ENCODE measurements around the gene WDR20. TPM values are rescaled to one million over a fixed set of nuclear protein-coding genes. Genes with fewer than 3 reads are reported as not detected.

WDR20 gene
- total RNA-seq, 2 donors from 2014 or later, result 30.1 to 34.2 TPM

DNA sequence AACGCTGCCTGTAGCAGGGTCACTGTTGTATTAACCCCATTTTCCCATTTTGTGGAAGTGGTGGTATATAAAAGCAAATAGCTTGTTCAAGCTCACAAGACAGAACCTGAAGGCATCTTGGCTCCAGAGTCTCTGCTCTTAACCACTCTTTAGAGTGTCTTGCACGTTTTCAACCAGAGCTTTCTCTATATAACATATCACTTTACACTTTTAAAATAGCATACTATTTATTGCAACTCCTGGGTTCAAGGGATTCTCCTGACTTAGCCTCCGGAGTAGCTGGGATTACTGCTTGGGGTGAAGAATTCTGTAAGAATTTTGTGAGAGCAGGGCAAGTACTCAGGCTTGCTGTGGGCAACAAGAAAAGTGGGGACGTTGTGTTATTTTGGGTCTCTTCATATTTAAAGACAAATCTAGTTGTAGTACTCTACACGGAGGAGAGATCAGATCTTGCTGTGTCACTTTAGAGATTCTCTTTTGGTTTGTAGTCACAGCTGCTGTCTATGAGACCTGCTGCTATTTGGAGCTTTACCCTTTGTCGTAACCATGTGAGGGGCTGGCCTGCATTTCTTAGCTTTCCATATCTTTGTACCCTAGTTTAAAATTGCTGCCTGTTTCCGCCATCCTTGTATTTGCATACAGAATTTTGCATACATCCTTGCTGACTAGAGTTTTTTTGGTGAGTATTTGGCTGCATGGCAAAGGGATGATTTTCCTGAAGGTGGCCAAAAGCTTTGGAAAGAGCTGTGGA, 40.7 kb downstream of the WDR20 start:
- H3K9me3 Mint-ChIP-seq, result no peaks in the 10 kb centered on the region
- peak overlapping the region in 1 of 2 donors; percentile 42 for H3K27ac Mint-ChIP-seq
- DNase-seq (ENCODE audit: low spot score in 2 of 2) (no peak), ATAC-seq (no peak)
- peaks cover 0 to 17% of the 10 kb centered on the region in 2 donors for H3K36me3 Mint-ChIP-seq

DNA sequence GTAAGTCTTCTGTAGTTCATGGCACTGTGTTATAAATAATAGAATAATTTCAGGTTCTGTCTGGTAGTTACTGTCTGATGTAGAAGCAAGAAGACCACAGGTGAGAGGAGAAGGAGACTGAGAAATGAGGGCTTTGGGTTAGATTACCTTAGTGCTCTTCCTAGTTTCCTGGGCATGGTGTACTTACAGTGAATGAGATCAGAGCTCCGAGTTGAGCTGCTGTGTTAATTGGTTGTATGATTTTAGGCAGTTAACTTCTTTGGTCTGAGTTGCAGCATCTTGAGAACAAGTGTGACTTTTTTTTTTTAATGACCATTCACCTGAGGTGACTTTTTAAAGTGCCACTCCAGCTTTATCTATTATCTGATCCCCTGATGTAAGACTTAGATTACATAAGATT, 41.5 kb downstream of the WDR20 start:
- H3K36me3 Mint-ChIP-seq, result peaks cover 0 to 11% of the 10 kb centered on the region in 2 donors
- no peak for ATAC-seq
- DNase-seq (ENCODE audit: low spot score in 2 of 2), result no peak
- no peaks in the 10 kb centered on the region for H3K9me3 Mint-ChIP-seq
- peak overlapping the region; percentile 3 to 42 for H3K27ac Mint-ChIP-seq

DNA sequence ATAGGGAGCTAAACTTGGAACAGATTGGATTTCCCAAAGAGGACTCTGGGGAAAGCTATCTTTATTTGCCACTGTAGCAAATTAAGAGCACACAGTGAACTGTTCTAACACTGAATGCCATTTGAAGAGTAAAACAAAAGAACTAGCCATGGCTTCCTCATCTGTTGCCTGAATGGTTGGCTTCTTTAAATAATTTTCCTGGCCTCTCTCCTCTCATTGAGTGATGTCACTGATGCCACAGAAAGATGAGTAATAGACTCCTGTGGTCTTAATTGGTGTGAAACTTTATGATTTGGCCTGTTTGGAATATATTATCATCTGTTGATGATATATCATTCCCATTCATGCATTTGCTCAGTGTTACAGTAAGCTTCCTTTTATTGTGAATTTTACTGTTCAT, 42.5 kb downstream of the WDR20 start:
- DNase-seq (ENCODE audit: low spot score in 2 of 2) (no peak), ATAC-seq (peak; percentile 76 to 88)
- no peak overlapping the region for H3K27ac Mint-ChIP-seq
- H3K9me3 Mint-ChIP-seq, result no peaks in the 10 kb centered on the region
- H3K36me3 Mint-ChIP-seq, result peaks cover 0 to 1% of the 10 kb centered on the region in 2 donors

DNA sequence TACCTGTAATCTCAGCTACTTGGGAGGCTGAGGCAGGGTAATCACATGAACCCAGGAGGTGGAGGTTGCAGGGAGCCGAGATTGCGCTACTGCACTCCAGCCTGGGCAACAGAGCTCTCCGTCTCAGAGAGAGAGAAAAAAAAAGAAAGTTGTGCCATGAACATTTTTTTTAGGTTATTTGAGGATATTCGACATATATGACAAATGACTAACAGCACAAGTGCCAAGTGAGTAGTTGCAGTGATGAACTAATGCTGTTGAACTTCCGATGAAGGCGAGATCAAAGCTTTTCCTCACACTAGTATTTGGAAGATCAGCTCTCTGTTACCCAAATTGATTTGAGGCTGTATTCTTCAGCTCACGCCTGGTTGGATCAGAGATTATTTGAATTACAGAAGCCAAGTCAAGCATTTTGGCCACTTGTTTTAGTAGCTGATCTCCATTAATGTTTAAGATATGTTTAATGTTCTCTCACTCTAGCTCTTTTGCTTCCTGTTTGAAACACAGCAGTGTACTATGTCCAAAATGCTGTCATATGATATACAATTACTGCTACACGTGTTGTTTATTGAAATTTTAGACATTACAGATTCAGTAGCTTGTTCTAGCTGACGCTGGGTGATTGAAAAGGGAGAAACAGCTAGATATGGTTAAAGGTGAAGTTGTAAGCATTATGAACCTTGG, 43.4 kb downstream of the WDR20 start:
- H3K27ac Mint-ChIP-seq, result peak overlapping the region; percentile 80 to 89
- DNase-seq (ENCODE audit: low spot score in 2 of 2) (no peak), ATAC-seq (no peak)
- no peaks in the 10 kb centered on the region for H3K36me3 Mint-ChIP-seq
- H3K9me3 Mint-ChIP-seq, result no peaks in the 10 kb centered on the region

DNA sequence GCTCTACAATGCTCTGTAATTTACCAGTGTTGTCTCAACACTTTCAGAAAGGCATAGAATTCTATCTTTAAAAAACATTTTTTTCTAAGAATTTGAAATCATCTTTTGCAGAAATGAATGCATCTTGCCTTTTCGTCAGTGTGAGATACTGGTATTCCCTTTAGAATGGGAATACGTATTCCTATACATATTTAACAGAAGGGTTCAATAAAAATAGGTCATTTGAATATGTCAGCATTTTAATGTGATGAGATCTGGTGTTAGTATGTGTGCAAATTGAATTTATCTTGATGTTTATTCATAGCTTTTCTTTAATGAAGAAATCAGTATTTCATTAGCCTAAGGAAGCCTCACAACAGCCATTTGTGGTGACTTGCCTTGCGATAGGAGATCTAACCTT, 44.2 kb downstream of the WDR20 start:
- DNase-seq (ENCODE audit: low spot score in 2 of 2) (no peak), ATAC-seq (no peak)
- H3K36me3 Mint-ChIP-seq, result no peaks in the 10 kb centered on the region
- peak overlapping the region; percentile 80 to 89 for H3K27ac Mint-ChIP-seq
- no peaks in the 10 kb centered on the region for H3K9me3 Mint-ChIP-seq

DNA sequence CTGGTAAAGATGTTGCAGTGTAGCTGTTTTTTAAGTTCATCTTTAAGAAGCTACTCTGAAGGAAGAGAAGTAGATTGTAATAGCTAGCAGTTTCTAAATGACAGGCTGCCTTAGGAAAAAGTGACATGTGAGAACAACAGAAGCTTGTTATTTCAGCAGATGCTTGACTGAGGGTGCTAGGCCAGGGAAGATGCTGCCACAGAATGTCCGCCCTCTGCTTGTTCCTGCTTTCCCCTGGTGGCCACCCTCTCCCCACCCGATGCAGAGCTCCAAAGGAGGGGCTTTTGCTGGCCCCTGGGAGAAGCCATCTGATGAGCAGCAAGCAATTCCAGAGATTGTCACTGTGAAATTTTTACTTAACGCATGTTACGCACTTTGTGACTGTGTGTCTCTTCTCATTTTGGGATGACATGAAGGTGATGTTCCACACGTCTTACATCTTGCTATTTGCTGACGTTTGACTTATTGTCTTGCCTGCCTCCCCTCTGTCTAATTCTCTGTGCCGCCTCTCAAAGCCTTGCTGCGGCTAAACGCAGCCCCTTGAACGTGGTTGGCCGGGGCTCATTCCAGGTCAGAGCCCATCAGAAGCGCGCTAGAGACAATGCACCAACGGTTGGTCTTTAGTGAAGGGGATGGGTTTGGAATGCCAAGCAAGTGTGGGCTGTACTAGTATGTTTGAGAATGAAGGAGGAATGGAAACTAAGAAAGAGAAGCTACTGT, 44.8 kb downstream of the WDR20 start:
- Mint-ChIP-seq H3K27ac (peak overlapping the region; percentile 80 to 89), H3K36me3 (no peaks in the 10 kb centered on the region), H3K9me3 (no peaks in the 10 kb centered on the region)
- ATAC-seq (peak; percentile 71 to 86), DNase-seq (ENCODE audit: low spot score in 2 of 2) (peak in 1 of 2 donors; percentile 49)

DNA sequence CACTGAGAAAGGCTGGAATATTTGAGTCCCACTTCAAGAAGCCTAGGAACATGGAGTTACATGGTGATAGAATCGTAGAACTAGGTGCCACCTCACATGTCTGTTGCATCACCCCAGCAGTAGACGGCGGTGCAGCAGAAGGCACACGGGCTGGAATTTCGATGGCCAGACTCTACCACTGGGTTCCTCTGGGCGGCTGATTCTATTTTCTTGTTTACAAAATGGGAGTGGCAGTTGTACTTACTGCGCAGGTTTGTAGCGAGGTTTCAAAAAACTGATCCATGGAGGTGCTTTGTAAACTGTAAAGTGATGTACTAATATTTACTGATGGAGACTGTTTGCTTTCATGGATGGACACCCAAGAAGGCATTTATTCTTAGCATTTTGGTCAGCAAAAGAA, 45.7 kb downstream of the WDR20 start:
- Mint-ChIP-seq H3K27ac (peak overlapping the region; percentile 80 to 89), H3K36me3 (no peaks in the 10 kb centered on the region), H3K9me3 (no peaks in the 10 kb centered on the region)
- DNase-seq (ENCODE audit: low spot score in 2 of 2) (no peak), ATAC-seq (no peak)

DNA sequence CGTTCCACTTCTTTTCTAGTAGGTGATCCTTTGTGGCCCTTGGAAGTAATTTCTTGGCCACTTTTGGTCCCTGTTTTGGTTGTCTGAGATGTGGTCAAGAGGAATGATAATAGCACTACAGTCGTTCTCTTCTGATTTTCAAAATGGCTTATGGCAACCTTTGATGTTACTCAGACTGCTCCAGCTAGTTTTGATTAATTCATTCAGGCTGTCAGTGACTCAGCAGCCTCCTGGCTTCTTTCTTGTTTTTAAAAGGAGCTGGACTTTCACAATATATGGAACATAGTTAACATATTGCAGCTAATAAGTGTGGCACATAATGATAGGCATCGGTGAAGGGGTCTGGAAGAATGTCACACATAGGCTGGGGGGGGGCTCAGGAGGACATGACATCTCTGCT, 47.3 kb downstream of the WDR20 start:
- DNase-seq (ENCODE audit: low spot score in 2 of 2), result no peak
- Mint-ChIP-seq H3K36me3 (no peaks in the 10 kb centered on the region), H3K27ac (peak overlapping the region; percentile 35 to 78), H3K9me3 (no peaks in the 10 kb centered on the region)
- ATAC-seq, result peak in 1 of 2 donors; percentile 25

DNA sequence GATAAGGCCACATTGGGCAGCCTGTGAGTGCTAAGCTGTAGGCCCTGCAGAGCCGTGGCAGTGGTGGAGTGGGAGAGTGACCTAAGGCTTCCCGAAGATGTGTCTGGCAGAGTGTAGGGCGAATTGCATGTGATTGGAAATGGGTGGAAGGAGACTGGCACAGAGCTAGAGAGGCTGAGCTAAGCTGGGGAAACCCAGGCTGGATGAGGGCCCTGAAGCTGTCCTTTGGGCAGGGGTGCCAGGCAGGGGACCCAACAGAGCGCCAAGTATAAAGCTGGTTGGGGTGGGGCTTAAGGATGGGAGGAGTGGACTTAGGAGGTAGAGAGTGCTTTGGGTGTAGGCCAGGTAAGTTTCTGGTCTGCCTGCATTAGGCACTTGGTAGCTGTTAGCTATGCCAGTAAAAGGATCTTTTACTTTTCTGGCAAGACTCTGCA, 47.9 kb downstream of the WDR20 start:
- H3K27ac Mint-ChIP-seq, result peak overlapping the region; percentile 35 to 70
- no peaks in the 10 kb centered on the region for H3K36me3 Mint-ChIP-seq
- ATAC-seq, result no peak
- no peak for DNase-seq (ENCODE audit: low spot score in 2 of 2)
- no peaks in the 10 kb centered on the region for H3K9me3 Mint-ChIP-seq

DNA sequence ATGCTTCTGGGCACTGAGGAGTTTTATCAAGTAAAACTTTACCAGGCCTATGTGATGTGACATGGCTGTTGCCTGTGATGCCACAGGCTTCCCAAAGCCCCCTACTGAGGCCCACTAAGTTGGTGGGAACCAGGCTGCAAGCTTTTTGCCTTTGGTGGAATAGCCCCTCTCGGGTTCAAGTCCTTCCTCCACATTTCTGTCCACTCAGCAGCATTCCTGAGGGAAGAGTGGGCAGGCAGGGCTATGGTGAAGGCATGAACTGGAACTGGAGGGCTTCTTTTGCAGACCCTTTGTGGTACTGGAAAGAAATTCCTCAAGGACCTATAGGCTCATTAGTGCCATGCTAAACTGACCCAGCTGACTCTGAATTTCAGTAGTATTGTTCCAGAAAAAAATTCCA, 48.5 kb downstream of the WDR20 start:
- no peaks in the 10 kb centered on the region for H3K36me3 Mint-ChIP-seq
- ATAC-seq, result no peak
- no peak for DNase-seq (ENCODE audit: low spot score in 2 of 2)
- no peaks in the 10 kb centered on the region for H3K9me3 Mint-ChIP-seq
- no peak overlapping the region for H3K27ac Mint-ChIP-seq

DNA sequence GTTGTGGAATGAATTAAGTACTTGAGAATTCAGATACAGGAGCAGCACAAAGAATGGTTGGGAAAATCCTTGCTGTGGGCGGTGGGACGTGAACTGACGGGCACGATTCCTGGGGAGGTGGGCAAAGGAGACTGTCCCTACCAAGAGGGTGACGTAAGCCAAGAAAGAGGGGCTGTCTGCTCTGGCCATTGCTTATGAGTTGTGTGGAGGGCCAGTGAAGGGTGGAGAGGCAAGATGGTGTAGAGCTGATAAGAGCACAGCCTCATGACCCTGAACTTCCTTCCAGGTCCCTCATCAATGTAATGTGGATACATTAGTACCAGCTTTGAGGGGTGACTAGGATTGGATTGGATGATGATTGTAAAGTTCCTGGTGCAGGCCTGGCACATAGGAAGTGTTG, 50.2 kb downstream of the WDR20 start:
- no peak for ATAC-seq

DNA sequence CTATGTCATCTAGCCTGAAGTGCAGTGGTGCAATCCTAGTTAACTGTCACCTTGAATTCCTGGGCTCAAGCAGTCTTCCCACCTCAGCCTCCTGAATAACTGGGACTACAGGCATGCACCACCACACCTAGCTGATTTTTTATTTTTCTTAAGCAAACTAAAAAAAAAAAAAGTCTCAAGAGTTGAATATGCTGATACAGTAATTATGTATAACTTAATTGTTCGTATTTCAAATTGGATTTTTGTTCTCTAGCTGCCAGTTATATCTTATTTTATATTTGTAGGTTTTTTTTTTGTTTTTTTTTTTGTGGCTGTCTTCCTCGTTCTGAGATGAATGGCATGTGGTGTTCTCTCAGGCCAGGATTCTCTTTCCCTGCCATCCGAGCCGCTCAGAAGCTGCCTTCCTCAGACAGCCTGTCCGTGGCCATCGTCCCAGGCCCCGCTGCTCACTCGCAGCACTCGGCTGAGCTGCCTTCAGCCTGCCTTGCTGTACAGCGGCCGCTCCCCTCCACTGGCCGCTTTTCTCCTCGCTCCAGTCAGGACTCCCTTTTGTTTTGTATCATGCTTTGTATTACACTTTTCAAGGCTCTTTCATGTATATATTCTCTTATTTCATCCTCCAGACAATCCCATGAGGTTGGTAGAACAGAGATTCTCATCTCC, 53.3 kb downstream of the WDR20 start:
- no peaks in the 10 kb centered on the region for H3K9me3 Mint-ChIP-seq
- ATAC-seq (no peak), DNase-seq (ENCODE audit: low spot score in 2 of 2) (no peak)
- peaks cover 5% of the 10 kb centered on the region in 2 donors for H3K36me3 Mint-ChIP-seq
- H3K27ac Mint-ChIP-seq, result peak overlapping the region in 1 of 2 donors; percentile 37

More for the DNA sequence above, 50.2 kb downstream of the WDR20 start:
- no peaks in the 10 kb centered on the region for H3K36me3 Mint-ChIP-seq
- no peaks in the 10 kb centered on the region for H3K9me3 Mint-ChIP-seq
- peak overlapping the region; percentile 12 to 75 for H3K27ac Mint-ChIP-seq
- DNase-seq (ENCODE audit: low spot score in 2 of 2), result no peak

DNA sequence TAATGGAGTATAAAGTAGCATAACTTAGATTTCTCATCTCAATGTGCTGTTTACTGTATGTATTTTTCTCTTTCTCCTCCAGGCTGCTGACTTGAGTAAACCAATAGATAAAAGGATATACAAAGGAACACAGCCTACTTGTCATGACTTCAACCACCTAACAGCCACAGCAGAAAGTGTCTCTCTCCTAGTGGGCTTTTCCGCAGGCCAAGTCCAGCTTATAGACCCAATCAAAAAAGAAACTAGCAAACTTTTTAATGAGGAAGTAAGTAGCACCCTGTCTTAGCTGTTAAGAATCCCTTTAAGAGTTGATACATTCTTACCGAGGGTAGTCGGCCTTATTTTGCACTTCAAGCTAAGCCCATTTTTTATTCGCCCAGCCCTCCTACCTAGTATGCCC, 55.2 kb downstream of the WDR20 start:
- DNase-seq (ENCODE audit: low spot score in 2 of 2), result no peak
- ATAC-seq, result no peak
- H3K36me3 Mint-ChIP-seq, result peaks cover 9 to 19% of the 10 kb centered on the region in 2 donors
- H3K9me3 Mint-ChIP-seq, result no peaks in the 10 kb centered on the region
- H3K27ac Mint-ChIP-seq, result no peak overlapping the region

DNA sequence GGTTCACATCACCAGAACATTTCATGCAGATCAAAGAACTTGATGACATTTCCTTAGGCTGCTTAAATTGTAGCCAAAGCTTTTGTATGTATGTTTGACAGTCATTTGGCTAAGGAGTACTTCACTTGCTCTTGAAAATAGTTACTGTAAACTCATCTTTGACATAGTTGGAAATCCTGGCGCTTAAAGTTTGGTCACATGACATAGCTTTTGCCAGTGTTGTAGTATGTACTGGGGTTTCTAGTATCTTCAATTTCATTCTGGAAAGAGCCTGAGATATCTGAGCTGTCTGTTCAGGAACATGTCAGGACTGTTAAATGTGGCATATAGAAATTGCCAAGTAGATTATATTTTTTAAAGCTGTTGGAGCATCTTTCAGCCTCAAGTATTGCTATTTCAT, 55.7 kb downstream of the WDR20 start:
- H3K9me3 Mint-ChIP-seq, result no peaks in the 10 kb centered on the region
- DNase-seq (ENCODE audit: low spot score in 2 of 2), result no peak
- no peak overlapping the region for H3K27ac Mint-ChIP-seq
- ATAC-seq, result no peak
- H3K36me3 Mint-ChIP-seq, result peaks cover 10 to 22% of the 10 kb centered on the region in 2 donors

DNA sequence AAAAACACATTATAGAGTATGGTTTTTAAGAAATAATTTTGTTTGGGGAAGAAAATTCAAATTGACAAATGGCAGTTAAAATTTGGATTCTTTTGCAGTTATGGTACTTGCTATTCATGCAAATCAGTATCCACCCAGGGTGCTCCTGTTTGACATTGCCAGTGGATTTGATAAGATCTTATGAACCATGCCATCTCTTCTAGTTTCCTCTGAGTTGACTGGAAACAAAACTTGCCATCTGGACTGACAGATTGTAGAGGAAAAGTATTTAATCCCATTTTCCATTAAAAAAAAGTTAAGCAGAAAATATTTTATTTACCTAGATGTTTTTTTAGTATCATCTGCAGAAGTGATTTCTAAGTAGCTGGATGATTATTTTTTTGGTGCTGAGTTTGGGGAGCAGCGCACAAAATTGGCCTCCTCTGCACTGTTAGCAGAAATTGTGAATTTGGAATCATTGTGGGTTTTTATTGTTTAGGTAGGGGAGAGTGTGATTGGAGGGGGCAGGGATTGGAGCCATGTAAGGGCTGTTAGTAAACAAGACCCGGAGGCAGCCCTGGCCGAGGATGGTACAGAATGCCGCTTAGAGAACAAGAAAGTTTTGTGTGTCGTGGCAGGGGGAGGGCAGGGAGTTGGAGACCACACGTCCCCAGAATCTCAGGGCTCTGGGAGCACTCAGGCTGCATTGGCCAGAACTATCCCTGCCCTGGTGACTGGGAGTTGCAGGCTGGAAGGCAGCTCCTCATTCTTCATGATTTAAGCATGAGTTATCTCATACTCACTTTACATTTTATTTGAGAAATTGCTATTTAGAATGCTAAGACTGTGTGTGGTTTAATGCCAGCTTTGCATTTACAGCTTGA, 56.6 kb downstream of the WDR20 start:
- ATAC-seq (no peak), DNase-seq (ENCODE audit: low spot score in 2 of 2) (no peak)
- Mint-ChIP-seq H3K9me3 (no peaks in the 10 kb centered on the region), H3K27ac (peak overlapping the region in 1 of 2 donors; percentile 58), H3K36me3 (peaks cover 10 to 22% of the 10 kb centered on the region in 2 donors)

DNA sequence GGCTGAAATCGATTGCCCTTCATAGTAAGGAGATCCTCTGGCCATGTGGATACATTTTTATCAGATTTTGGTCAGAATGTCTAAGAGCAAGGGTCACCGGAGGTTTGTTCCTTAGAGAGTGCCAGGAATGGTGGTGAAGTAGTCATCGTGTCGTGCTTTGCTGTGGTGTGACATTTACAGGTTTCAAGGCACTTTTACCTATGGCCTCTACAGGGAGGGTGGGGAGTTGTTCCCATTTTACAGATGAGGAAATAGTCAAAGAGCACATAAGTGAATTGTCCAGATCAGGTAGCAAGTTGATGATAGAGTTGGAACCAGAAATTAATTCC, 57.2 kb downstream of the WDR20 start:
- Mint-ChIP-seq H3K9me3 (no peaks in the 10 kb centered on the region), H3K36me3 (peaks cover 10 to 22% of the 10 kb centered on the region in 2 donors), H3K27ac (peak overlapping the region in 1 of 2 donors; percentile 58)
- ATAC-seq, result peak in 1 of 2 donors; percentile 77
- no peak for DNase-seq (ENCODE audit: low spot score in 2 of 2)
